Middle frontal gyrus (tissue), 1 donor: ENCODE measurements around the gene NKX1-2.

ENCODE experiments used
- DNase-seq: peaks from one replicate; pipeline ENCODE4 v3.0.0-alpha.2; 2015; ENCODE audit warnings: low spot score; ENCODE audit errors: extremely low spot score

NKX1-2 gene

GRCh38 chr10:124476043-124476725 lies 26.3 kb upstream of the NKX1-2 start:
- DNase-seq, result no peak

GRCh38 chr10:124474514-124475070 lies 24.8 kb upstream of the NKX1-2 start:
- no peak for DNase-seq

- no peak for DNase-seq
Observed at GRCh38 chr10:124473070-124473469, 23.2 kb upstream of the NKX1-2 start.

- no peak for DNase-seq
Observed at GRCh38 chr10:124472071-124472470, 22.2 kb upstream of the NKX1-2 start.

- DNase-seq, result no peak
Observed at GRCh38 chr10:124470544-124471434, 21.0 kb upstream of the NKX1-2 start.

- no peak for DNase-seq
Observed at GRCh38 chr10:124469956-124470484, 20.2 kb upstream of the NKX1-2 start.

GRCh38 chr10:124468624-124469023 lies 18.8 kb upstream of the NKX1-2 start:
- no peak for DNase-seq

GRCh38 chr10:124467165-124467564 lies 17.3 kb upstream of the NKX1-2 start:
- DNase-seq, result no peak

- no peak for DNase-seq
Observed at GRCh38 chr10:124465777-124466488, 16.1 kb upstream of the NKX1-2 start.

- DNase-seq, result no peak
Observed at GRCh38 chr10:124465003-124465776, 15.4 kb upstream of the NKX1-2 start.

- no peak for DNase-seq
Observed at GRCh38 chr10:124464028-124464965, 14.5 kb upstream of the NKX1-2 start.

GRCh38 chr10:124462348-124462695 lies 12.5 kb upstream of the NKX1-2 start:
- DNase-seq, result no peak

GRCh38 chr10:124461642-124462347 lies 12.0 kb upstream of the NKX1-2 start, which contains the start of gene LHPP:
LHPP (plus strand) TSS chr10:124461823; CDS start chr10:124461863, 40 bp downstream.
- DNase-seq, result peak; percentile 81

- DNase-seq, result no peak
Observed at GRCh38 chr10:124460144-124460543, 10.3 kb upstream of the NKX1-2 start.

- no peak for DNase-seq
Observed at GRCh38 chr10:124459395-124459794, 9.6 kb upstream of the NKX1-2 start.

GRCh38 chr10:124458889-124459288 lies 9.1 kb upstream of the NKX1-2 start:
- DNase-seq, result no peak

GRCh38 chr10:124458473-124458872 lies 8.6 kb upstream of the NKX1-2 start:
- DNase-seq, result no peak

GRCh38 chr10:124455441-124455840 lies 5.6 kb upstream of the NKX1-2 start:
- no peak for DNase-seq
